ENCODE measurements around the gene GPLD1.

GPLD1 gene

GRCh38 chr6:24504649-24505586, 15.5 kb upstream of the GPLD1 start:
- H3K36me3 Mint-ChIP-seq (ENCODE audit: low read depth): peaks cover 70% of the 10 kb centered on the region
- no peak overlapping the region for H3K27ac Mint-ChIP-seq
- H3K4me1 Mint-ChIP-seq: peaks cover 5% of the 10 kb centered on the region
- TF ChIP-seq CTCF (IDR thresholded peaks at IDR 0.05; ENCODE audit: unreplicated experiment in 3 of 3): no peak
- no peaks in the 10 kb centered on the region for H3K27me3 Mint-ChIP-seq (ENCODE audit: low read depth)
- peaks cover 24% of the 10 kb centered on the region for H3K9me3 Mint-ChIP-seq
- no peak overlapping the region for H3K4me3 Mint-ChIP-seq

DNA sequence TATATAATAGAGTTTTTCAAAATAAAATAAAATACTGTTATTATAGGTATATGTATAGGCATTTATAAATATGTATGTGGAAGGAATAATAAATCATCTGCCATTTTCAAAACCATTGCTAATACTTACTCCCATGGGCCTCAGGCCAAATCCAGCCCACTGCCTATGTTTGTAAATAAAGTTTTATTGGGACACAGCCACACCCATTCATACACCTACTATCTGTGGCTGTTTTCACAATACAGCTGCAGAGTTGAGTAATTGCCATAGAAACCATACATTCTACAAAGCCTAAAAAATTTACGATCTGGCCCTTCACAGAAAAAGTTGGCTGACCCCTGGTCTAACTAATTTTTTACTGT, 14.9 kb upstream of the GPLD1 start:
- H3K4me1 Mint-ChIP-seq: peaks cover 5% of the 10 kb centered on the region
- peaks cover 24% of the 10 kb centered on the region for H3K9me3 Mint-ChIP-seq
- H3K36me3 Mint-ChIP-seq (ENCODE audit: low read depth): peaks cover 64% of the 10 kb centered on the region
- no peak for TF ChIP-seq CTCF (IDR thresholded peaks at IDR 0.05; ENCODE audit: unreplicated experiment in 3 of 3)
- no peak overlapping the region for H3K27ac Mint-ChIP-seq
- H3K4me3 Mint-ChIP-seq: no peak overlapping the region
- no peaks in the 10 kb centered on the region for H3K27me3 Mint-ChIP-seq (ENCODE audit: low read depth)

DNA sequence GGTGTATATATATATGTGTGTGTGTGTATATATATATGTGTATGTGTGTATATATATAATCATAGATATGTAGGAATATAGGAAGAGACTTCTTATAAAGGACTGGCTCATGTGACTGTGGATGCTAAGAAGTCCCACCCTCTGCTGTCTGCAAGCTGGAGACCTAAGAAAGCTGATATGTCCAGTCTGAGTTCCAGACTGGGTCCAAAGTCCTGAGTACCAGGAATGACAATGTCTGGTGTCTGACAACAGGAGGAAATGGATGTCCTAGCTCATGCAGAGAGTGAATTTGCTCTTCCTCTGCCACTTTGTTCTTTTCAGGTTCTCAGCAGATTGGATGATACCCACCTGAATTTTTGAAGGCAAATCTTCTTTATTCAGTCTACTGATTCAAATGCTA, 12.5 kb upstream of the GPLD1 start:
- Mint-ChIP-seq H3K36me3 (ENCODE audit: low read depth) (peaks cover 53% of the 10 kb centered on the region), H3K27me3 (ENCODE audit: low read depth) (peaks cover 3% of the 10 kb centered on the region), H3K4me3 (no peak overlapping the region), H3K27ac (no peak overlapping the region), H3K9me3 (peaks cover 6% of the 10 kb centered on the region), H3K4me1 (peaks cover 2% of the 10 kb centered on the region)
- no peak for TF ChIP-seq CTCF (IDR thresholded peaks at IDR 0.05; ENCODE audit: unreplicated experiment in 3 of 3)

- Mint-ChIP-seq H3K9me3 (peaks cover 5% of the 10 kb centered on the region), H3K27ac (no peak overlapping the region), H3K27me3 (ENCODE audit: low read depth) (peaks cover 3% of the 10 kb centered on the region), H3K36me3 (ENCODE audit: low read depth) (peaks cover 56% of the 10 kb centered on the region), H3K4me3 (no peak overlapping the region), H3K4me1 (peaks cover under 1% of the 10 kb centered on the region)
- no peak for TF ChIP-seq CTCF (IDR thresholded peaks at IDR 0.05; ENCODE audit: unreplicated experiment in 3 of 3)
These were observed 12.0 kb upstream of the GPLD1 start for GRCh38 chr6:24501374-24501773.

DNA sequence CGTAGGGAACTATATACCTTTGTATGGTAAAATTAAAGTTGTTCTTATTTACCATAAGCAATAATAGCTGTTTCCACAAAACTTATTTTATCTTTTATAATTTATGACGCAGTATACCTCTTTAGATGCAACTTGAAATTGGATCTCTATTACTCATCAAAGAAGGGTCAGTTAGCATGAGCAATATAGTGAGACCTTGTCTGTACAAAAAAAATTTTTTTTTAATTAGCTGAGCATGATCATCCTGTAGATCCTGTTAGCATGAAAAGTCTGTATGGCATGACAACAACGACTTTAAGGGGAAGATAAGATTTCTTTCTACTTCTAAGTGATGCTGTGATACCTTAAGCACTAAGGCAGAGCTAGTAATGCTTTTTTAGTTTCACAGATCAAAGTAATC, 11.3 kb upstream of the GPLD1 start:
- peaks cover 5% of the 10 kb centered on the region for H3K9me3 Mint-ChIP-seq
- no peak overlapping the region for H3K4me3 Mint-ChIP-seq
- H3K36me3 Mint-ChIP-seq (ENCODE audit: low read depth): peaks cover 58% of the 10 kb centered on the region
- TF ChIP-seq CTCF (IDR thresholded peaks at IDR 0.05; ENCODE audit: unreplicated experiment in 3 of 3): no peak
- peaks cover 7% of the 10 kb centered on the region for H3K4me1 Mint-ChIP-seq
- H3K27me3 Mint-ChIP-seq (ENCODE audit: low read depth): peaks cover 3% of the 10 kb centered on the region
- H3K27ac Mint-ChIP-seq: no peak overlapping the region
